T47D (cell line): Measurements from ENCODE around the gene CSMD2.

Experiments
- DNase-seq, 2 experiments: peaks; one replicate each; pipeline versions ENCODE4 v3.0.0 to v3.0.0-alpha.2; 2011 to 2012; ENCODE audit warnings: low read depth in 1 of 2, low spot score in 1 of 2
- JUND ChIP-seq: IDR thresholded peaks from 2 replicates; pipeline ENCODE4 v1.6.1; 2012; ENCODE audit warnings: low read depth
- in situ Hi-C: cut with HindIII; loops from 2 replicates; pipeline ENCODE4 v1.10.0; 2016; ENCODE audit warnings: low sequenced_read_pairs, low pct_unique_long_range_greater_than_20kb

The CSMD2 gene

DNA sequence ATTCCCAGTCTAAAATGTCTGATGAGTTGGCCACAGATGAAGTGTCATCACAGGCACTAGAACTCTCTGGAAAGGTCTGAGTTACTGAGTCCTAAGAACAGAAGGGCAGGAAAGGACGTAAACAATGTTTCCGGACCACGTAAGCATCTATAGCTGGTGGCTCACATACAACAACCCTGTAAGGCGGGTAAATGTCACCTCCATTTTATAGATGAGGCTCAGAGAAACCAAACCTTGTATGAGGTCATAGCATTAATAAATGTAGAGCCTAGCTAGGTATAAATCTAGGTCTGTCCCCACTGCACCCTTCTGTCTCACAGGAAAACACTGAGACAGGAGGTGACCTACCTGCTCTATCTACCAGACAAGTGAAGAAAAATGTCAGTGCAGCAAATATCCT lies 86.6 kb downstream of the CSMD2 start:
- DNase-seq: no peak
- in situ Hi-C loops: no loop called here
- no peak for TF ChIP-seq JUND

DNA sequence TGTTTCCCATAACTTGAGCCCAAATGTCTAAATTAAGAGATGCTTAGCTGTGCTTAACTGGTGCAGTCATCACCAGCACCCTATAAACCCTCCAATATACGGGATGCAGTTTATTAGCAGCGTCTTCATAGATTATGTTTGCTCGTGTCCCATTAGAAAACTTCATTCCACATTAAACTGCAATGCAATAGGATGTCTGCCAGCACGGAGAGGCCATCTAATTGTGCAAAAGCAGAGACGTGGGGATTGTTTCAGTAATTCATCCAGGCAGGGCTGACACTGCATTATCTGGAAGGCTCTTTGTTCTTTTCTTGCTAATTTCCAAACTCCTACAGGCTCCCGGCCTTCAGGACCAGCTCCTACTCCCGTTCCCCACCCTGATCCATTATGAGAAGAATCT lies 89.5 kb downstream of the CSMD2 start:
- TF ChIP-seq JUND: no peak
- no peak for DNase-seq
- in situ Hi-C loops: no loop called here

DNA sequence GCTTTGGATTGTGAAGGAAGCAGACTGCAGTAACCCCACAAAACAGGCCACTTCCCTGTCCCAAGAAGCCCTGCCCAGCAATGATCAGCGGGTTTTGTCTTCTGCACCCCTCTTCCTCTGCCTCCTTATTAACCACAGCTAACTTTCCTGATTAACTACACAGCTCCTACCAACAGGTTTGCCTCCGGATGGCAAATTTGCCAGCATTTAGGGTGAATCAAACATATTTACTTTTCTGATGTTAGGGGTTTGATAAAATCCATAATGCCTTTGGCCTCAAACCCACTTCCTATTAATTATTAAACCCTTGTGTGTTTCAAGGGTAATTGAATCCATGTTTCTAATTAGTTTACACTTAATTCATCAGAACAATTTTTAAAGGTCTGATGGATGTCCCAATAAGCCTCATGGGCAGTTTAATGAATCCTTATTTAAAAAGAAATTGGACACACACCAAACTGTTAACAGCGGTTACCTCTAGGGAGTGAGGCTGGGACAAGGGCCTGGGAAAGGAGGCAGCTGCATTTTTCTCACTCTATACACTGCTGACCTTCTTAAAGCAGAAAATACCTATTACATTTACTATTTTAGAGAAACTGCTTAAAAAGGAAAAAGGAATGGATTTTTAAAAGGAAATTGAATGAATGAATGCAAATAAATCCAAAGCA lies 91.9 kb downstream of the CSMD2 start:
- TF ChIP-seq JUND: no peak
- DNase-seq: no peak
- in situ Hi-C loops: no loop called here

DNA sequence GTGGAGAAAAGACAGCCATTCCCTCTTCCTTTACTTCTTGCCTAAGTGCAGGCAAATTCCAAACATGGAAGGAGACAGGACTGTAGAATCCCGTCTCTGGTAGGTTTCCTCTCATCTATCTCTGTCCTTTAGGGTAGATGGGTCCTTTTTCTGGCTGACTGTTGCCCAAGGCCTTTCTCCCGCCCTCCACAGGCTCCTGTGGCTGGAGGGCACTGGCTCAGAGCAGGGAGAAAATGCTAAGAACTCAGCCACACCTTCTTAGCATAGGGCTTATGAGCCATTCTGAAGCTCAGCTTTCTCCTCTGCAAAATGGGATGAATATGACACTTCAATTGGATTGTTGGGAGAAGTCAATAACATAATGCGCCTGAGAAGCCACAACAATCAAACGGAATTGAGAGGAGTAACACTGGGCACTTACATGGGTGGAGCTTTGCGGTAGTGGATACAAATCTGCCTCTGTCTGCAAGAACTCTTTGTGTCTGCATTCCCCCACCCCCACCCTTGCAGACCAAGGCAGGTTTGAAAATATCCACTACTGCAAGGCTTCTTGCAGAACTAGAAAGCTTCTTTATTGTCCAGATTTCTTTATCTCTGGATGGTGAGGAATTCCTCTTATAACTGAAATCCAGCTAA lies 94.7 kb downstream of the CSMD2 start:
- in situ Hi-C loops: no loop called here
- no peak for TF ChIP-seq JUND
- DNase-seq: no peak

DNA sequence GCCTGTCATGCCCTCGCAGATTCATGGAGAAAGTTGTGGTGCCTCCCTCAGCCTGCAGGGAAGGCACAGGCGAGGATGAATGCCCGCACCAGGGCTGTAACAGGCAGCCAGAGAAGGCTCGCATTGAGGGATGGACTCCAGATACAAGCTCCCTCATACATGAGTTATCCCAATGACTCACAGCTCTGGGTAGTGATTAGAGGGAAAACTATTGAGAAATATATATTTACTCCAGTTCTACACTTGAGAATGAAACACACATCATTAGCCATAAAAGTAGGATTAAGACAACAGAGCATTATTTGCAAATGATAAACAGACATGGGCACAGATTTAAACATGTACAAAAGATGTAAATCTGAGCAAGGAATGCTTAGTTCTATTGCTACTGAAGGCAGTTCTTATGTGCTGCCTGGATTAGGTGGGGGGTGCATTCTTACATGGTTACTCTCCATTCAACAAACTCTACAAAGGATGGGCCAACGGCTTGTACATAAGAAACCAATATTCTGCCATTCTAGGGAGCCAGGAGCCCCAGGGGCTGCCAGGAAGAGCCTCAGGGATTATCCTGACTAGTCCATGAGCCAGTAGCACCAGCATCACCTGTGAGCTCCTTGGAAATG lies 97.9 kb downstream of the CSMD2 start:
- in situ Hi-C loops: no loop called here

DNA sequence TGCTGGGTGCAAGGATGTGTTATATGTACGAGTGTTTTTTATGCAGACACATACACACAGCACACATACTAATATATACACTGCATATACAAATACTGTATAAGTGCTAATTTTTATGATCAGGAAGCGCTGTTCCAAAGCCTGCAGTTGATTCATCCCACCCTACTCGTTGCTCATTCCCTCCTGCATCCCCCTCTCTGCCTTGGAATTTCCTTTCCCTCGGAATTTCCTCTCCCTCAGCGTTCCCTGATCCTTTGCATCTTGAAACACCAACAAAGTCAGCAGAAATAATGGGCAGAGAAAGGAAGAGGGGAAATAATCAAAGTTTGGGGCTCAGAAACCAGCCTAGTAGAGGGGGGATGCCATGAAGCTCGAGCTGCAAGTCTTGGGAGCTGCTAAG lies 98.9 kb downstream of the CSMD2 start:
- no peak for DNase-seq
- in situ Hi-C loops: no loop called here
- TF ChIP-seq JUND: no peak

More for the DNA sequence above, 97.9 kb downstream of the CSMD2 start:
- TF ChIP-seq JUND: no peak
- no peak for DNase-seq

DNA sequence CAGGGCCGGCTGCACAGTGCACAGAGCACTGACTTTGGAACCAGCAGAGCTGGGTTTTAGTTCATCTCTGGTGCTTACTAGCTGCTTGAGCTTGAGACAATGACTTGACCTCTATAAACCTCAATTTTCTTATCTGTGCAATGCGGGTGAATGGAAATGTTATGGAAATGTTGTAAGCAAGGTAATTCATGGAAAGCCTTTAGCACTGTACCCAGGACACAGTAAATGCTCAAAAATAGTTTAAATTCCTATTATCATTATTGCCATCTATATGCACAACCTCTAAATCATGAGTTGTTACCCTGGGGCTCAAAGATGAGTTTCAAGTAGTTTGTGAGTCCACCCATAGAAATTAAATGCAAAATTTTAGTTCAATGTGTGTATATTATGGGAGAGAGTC lies 99.5 kb downstream of the CSMD2 start:
- no peak for TF ChIP-seq JUND
- in situ Hi-C loops: no loop called here
- no peak for DNase-seq

DNA sequence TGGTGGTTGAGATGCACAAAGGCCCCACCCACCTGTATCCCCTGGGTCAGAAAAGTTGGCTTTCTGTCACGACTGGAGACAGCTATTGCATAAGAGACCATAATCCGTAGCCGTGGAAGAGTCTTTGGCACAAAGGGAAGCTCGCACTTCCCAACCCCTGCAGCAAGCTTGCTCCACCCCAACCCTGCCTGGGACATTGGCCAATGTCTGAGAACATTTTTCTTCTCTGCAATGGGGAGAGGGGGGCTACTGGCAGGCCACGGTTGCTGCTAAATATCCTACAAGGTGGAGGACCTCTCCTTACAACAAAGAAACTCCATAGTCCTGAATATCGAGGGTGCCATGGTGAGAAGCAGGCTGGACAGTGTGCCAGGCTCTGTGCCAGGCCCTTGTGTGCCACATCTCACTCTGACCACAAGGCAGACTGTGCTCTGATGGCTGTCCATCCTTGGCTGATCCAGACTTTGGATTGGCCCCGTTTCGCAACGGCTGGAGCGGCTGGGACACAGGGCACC lies 104.1 kb downstream of the CSMD2 start:
- no peak for DNase-seq
- TF ChIP-seq JUND: no peak
- in situ Hi-C loops: no loop called here

DNA sequence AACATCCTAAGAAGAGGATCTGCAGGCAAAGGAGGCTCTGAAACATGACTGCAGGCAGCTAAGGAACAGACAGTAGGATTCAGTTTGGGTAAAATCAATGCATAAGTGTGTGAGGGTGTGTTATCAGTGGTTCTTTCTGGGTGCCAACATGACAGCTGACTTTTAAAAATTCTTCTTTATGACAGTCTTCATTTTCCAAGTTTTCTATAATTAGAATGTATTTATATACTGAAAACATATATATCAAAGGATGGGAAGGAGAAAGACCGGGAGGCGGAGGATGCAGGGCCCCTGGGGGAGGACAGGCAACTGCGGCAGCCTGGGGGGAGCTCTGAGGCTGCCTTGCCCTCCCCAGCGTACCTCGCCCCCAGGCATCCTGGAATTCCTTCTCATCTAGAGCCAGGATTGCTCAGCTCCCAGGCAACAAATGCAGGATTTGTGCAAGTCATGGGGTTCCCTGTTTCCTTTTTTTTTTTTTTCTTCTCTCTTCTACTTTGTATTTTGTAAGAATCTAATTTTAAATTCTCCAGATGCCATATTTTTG lies 104.8 kb downstream of the CSMD2 start:
- no peak for TF ChIP-seq JUND
- in situ Hi-C loops: no loop called here
- no peak for DNase-seq

DNA sequence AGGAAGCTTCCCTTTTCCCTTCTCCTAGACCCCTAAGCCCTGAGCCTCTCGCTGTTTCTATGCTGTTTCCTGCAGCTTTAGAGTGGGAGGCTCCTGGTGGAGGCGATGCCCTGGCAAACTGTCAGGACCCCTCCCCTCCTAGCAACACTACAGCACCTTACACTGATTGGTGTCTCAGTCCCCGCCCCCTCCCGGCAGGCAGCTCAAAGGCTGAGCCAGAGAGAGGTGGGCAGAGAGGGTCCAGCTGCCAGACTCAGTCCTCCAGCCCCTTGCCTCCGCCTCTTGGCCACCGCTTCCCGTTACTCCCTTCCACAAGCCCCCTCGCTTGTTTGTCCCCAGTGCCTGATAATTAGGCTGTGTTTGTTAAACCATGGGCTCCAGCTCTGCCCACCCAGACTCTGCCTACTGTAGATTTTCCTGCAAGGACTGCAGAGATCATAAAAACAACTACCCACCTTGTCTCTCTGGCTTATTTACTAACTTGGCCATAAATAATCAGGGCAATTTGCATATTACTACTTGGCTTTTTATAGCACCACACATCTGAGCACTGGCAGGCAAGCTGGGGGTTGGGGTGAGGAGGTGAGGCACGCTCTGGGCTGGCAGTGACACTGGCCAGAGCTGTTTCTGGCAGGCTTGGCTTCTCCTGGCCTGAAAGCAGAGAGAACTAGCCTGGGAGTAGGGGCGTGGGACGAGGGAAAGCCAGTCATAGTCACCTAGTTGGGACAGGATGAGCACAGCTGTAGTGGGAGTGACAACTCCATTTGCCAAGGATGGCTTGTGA lies 107.5 kb downstream of the CSMD2 start:
- no peak for TF ChIP-seq JUND
- in situ Hi-C loops: no loop called here
- no peak for DNase-seq

DNA sequence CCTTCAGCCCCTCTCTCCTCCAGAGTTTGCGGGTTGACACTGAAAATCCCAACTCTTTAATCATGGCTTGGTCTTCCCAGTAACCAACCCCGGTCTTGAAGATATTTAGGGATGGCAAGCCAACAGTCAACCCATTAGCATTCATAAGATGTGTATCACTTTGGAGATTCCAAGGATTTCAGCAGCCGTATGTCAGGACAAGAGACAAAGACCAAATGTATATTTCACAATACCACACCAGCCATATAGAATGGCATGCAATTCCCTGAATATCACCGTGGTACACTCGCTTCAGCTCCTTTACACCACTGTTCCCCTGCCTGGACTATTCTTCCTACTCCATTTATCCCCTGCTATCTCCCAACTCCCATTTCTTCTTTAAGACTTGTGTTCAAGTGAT lies 109.2 kb downstream of the CSMD2 start:
- DNase-seq: no peak
- in situ Hi-C loops: no loop called here
- no peak for TF ChIP-seq JUND

DNA sequence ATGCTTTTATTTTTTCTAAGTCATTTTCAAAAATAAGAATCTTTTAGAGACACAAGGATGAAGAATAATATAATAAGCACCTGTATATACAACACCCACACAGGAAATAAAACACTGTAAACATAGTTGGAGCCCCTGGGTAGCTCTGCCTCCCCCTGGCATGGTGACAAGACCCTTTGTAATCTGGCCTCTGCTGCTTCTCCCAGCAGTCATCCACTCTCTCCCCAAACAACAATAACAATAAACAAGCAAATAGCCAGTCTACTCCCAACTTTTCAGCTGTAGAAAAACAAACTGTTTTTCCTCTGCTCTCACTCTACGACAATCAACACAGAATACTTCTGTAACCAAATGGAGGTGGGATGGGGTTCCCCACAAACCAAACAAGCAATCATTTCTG lies 110.1 kb downstream of the CSMD2 start:
- TF ChIP-seq JUND: no peak
- DNase-seq: no peak
- in situ Hi-C loops: no loop called here

DNA sequence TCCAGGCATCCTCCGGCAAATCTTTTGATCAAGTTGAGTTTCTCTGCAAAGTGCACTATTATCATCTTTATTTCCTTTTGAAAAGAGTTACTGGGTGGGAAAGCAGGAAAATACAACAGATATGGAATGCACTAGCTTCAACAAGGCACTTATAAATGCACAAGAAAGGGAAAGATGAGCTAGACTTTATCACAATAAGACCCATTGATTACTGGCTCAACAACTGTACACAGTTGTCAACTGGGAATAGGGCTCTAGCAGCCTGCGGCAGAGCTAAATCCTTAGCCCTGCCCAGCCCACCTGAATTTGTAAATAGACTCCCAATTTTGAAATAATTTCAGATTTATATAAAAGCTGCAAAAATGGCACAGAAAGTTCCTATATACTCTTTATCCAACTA lies 111.4 kb downstream of the CSMD2 start:
- DNase-seq: no peak
- TF ChIP-seq JUND: no peak
- in situ Hi-C loops: no loop called here
